Neural cell (in vitro differentiated cells): Measurements from ENCODE around the gene CDH12. TPM values are rescaled to one million over a fixed set of nuclear protein-coding genes. Genes with fewer than 3 reads are reported as not detected.

Source experiments
- H2AFZ ChIP-seq: fragments of 200-600, 300-800 bp; sonication (generic), shearing (Covaris generic); 2 replicates; pipeline ENCODE4 v1.6.0; 2014; ENCODE audit warnings: low read depth, mild to moderate bottlenecking, antibody characterized with exemption, low read length, moderate library complexity
- H3F3A ChIP-seq: fragments of 200-600 bp; shearing (Covaris generic); 2 replicates; pipeline ENCODE4 v1.6.1; 2016; ENCODE audit warnings: mild to moderate bottlenecking, moderate library complexity, mixed read lengths, antibody characterized with exemption, low read length; ENCODE audit not compliant: insufficient read depth, poor library complexity, severe bottlenecking
- H3K27ac ChIP-seq: fragments of 200-600, 300-800 bp; sonication (generic), shearing (Covaris generic); 2 replicates; pipeline ENCODE4 v1.5.1; 2014; ENCODE audit warnings: mild to moderate bottlenecking, low read length, moderate library complexity
- H3K27me3 ChIP-seq: fragments of 300-800, 200-600 bp; sonication (generic), shearing (Covaris generic); 2 replicates; pipeline ENCODE4 v1.6.0; 2014; ENCODE audit warnings: mild to moderate bottlenecking, low read depth, low read length, moderate library complexity; ENCODE audit not compliant: insufficient read depth
- H3K36me3 ChIP-seq: fragments of 300-800, 200-600 bp; sonication (generic), shearing (Covaris generic); 2 replicates; pipeline ENCODE4 v1.5.1; 2014; ENCODE audit warnings: mild to moderate bottlenecking, antibody characterized with exemption, low read length, moderate library complexity; ENCODE audit not compliant: insufficient read depth
- H3K4me2 ChIP-seq: fragments of 300-800, 200-600 bp; sonication (generic), shearing (Covaris generic); 2 replicates; pipeline ENCODE4 v1.6.0; 2014; ENCODE audit warnings: mild to moderate bottlenecking, low read length
- H3K4me3 ChIP-seq: fragments of 300-800, 200-600 bp; sonication (generic), shearing (Covaris generic); 2 replicates; pipeline ENCODE4 v1.5.1; 2014; ENCODE audit warnings: mild to moderate bottlenecking, low read length, moderate library complexity
- H3K79me2 ChIP-seq: fragments of 200-600 bp; shearing (Covaris generic); replicated peaks from 2 replicates; pipeline ENCODE4 v1.6.0; 2014; ENCODE audit warnings: mild to moderate bottlenecking, low read length, moderate library complexity; ENCODE audit not compliant: insufficient read depth
- H3K9ac ChIP-seq: fragments of 300-800, 200-600 bp; sonication (generic), shearing (Covaris generic); 2 replicates; pipeline ENCODE4 v1.6.1; 2016; ENCODE audit warnings: mild to moderate bottlenecking, low read length, mixed read lengths
- H3K9me2 ChIP-seq: fragments of 200-600 bp; shearing (Covaris generic); 2 replicates; pipeline ENCODE4 v1.6.1; 2016; ENCODE audit warnings: mild to moderate bottlenecking, low read length, mixed read lengths; ENCODE audit not compliant: insufficient read depth
- H3K9me3 ChIP-seq: fragments of 200-600, 300-800 bp; sonication (generic), shearing (Covaris generic); 2 replicates; pipeline ENCODE4 v1.6.1; 2016; ENCODE audit warnings: mild to moderate bottlenecking, mixed run types, low read length, moderate library complexity, mixed read lengths
- H4K20me1 ChIP-seq: fragments of 200-600 bp; shearing (Covaris generic); 2 replicates; pipeline ENCODE4 v1.6.1; 2016; ENCODE audit warnings: mild to moderate bottlenecking, mixed run types; ENCODE audit not compliant: insufficient read depth
- EP300 ChIP-seq: fragments of 450-650 bp; conservative IDR thresholded peaks from 2 replicates; pipeline ENCODE4 v1.6.1; 2014; ENCODE audit warnings: antibody characterized with exemption, mild to moderate bottlenecking, moderate library complexity; ENCODE audit not compliant: poor library complexity, severe bottlenecking
- EZH2 ChIP-seq: fragments of 200-600, 300-800 bp; shearing (Covaris generic), sonication (generic); IDR thresholded peaks from 2 replicates; pipeline ENCODE4 v1.6.1; 2014; ENCODE audit warnings: antibody characterized with exemption, low read length, borderline replicate concordance, mild to moderate bottlenecking; ENCODE audit not compliant: insufficient read depth, poor library complexity, severe bottlenecking
- MXI1 ChIP-seq: fragments of 450-650 bp; conservative IDR thresholded peaks from 2 replicates; pipeline ENCODE4 v1.6.1; 2014; ENCODE audit warnings: antibody characterized with exemption, mild to moderate bottlenecking; ENCODE audit not compliant: poor library complexity, severe bottlenecking
- SMC3 ChIP-seq: fragments of 450-650 bp; conservative IDR thresholded peaks from 2 replicates; pipeline ENCODE4 v1.6.1; 2014; ENCODE audit warnings: antibody characterized with exemption, mild to moderate bottlenecking, moderate library complexity; ENCODE audit not compliant: poor library complexity
- TAF1 ChIP-seq: IDR thresholded peaks from 2 replicates; pipeline ENCODE4 v1.6.1; 2012; ENCODE audit warnings: low read depth
- polyA plus RNA-seq: library from polyadenylated mRNA; depleted of rRNA; stranded (reverse); fragments of >200 nt; gene quantifications from 2 replicates; pipeline ENCODE4 v1.2.3, GENCODE V29; 2014
- TF ChIP-seq, protein P1 (sequence below): IDR thresholded peaks from 2 replicates; pipeline ENCODE4 v1.6.1; 2012; ENCODE audit warnings: borderline replicate concordance
- TF ChIP-seq, protein P2 (sequence below): fragments of 450-650 bp; IDR thresholded peaks from 2 replicates; pipeline ENCODE4 v1.5.1; 2014; ENCODE audit warnings: antibody characterized with exemption, mild to moderate bottlenecking, moderate library complexity; ENCODE audit not compliant: poor library complexity, severe bottlenecking

CDH12 gene
- polyA plus RNA-seq, 1 donor from 2014 or later = 2.1 TPM

DNA sequence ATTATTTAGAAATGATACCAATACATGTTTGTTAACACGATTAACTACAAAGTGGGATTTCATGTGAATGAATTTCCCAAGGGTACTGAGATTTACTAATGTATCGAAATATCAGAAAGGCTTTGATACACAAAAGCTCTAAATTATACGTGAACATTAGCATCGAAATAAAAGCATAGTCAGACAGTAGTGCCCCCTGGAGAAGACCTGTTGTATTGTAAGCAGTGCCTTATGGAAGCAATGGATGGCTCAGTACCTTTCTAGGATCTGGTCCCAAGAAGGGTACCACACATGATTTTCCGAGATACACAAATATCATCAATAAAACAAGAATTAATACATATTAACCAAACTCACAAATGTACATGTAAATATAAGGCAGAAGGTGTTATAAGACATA, 153.8 kb downstream of the CDH12 start:
- Histone ChIP-seq H3K9ac (no peak overlapping the region), H3K9me3 (peaks cover 3% of the 10 kb centered on the region), H3K36me3 (no peaks in the 10 kb centered on the region), H4K20me1 (no peaks in the 10 kb centered on the region), H3K27ac (no peak overlapping the region), H3K79me2 (no peaks in the 10 kb centered on the region), H3K4me3 (no peak overlapping the region), H3K27me3 (no peaks in the 10 kb centered on the region), H3K4me2 (no peak overlapping the region), H2AFZ (no peak overlapping the region), H3K9me2 (no peaks in the 10 kb centered on the region), H3F3A (no peaks in the 10 kb centered on the region)
- TF ChIP-seq, protein P1, sequence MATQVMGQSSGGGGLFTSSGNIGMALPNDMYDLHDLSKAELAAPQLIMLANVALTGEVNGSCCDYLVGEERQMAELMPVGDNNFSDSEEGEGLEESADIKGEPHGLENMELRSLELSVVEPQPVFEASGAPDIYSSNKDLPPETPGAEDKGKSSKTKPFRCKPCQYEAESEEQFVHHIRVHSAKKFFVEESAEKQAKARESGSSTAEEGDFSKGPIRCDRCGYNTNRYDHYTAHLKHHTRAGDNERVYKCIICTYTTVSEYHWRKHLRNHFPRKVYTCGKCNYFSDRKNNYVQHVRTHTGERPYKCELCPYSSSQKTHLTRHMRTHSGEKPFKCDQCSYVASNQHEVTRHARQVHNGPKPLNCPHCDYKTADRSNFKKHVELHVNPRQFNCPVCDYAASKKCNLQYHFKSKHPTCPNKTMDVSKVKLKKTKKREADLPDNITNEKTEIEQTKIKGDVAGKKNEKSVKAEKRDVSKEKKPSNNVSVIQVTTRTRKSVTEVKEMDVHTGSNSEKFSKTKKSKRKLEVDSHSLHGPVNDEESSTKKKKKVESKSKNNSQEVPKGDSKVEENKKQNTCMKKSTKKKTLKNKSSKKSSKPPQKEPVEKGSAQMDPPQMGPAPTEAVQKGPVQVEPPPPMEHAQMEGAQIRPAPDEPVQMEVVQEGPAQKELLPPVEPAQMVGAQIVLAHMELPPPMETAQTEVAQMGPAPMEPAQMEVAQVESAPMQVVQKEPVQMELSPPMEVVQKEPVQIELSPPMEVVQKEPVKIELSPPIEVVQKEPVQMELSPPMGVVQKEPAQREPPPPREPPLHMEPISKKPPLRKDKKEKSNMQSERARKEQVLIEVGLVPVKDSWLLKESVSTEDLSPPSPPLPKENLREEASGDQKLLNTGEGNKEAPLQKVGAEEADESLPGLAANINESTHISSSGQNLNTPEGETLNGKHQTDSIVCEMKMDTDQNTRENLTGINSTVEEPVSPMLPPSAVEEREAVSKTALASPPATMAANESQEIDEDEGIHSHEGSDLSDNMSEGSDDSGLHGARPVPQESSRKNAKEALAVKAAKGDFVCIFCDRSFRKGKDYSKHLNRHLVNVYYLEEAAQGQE = no peak
- TF ChIP-seq, protein P2, sequence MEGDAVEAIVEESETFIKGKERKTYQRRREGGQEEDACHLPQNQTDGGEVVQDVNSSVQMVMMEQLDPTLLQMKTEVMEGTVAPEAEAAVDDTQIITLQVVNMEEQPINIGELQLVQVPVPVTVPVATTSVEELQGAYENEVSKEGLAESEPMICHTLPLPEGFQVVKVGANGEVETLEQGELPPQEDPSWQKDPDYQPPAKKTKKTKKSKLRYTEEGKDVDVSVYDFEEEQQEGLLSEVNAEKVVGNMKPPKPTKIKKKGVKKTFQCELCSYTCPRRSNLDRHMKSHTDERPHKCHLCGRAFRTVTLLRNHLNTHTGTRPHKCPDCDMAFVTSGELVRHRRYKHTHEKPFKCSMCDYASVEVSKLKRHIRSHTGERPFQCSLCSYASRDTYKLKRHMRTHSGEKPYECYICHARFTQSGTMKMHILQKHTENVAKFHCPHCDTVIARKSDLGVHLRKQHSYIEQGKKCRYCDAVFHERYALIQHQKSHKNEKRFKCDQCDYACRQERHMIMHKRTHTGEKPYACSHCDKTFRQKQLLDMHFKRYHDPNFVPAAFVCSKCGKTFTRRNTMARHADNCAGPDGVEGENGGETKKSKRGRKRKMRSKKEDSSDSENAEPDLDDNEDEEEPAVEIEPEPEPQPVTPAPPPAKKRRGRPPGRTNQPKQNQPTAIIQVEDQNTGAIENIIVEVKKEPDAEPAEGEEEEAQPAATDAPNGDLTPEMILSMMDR = no peak
- TF ChIP-seq EZH2 = no peak
- TF ChIP-seq MXI1 = no peak
- no peak for TF ChIP-seq SMC3

DNA sequence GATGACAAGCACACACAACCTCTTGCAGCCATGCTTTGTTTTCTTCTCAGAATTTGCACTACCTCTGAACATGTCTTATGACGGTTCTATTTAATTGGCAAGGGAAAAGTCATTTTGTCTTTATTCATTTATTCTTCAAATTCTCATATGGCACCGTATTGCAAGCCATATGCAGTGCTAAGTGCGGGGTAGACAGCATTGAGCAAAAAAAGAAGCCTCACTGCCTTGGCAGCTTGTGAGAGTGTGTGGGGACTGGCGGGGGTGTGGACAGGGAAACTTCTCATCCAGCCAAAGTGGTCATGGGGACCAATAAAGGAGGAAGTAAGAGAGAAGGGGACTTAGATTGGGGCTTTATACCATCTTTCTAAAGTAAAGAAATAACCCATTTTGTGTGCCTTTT, 160.0 kb downstream of the CDH12 start:
- H3F3A ChIP-seq = no peaks in the 10 kb centered on the region
- TF ChIP-seq, protein P1 = no peak
- TF ChIP-seq, protein P2 = no peak
- TF ChIP-seq SMC3 (no peak), MXI1 (no peak), EP300 (no peak), EZH2 (no peak), TAF1 (no peak)
- no peak overlapping the region for H3K27ac ChIP-seq
- H3K27me3 ChIP-seq = no peaks in the 10 kb centered on the region
- no peaks in the 10 kb centered on the region for H4K20me1 ChIP-seq
- H3K36me3 ChIP-seq = no peaks in the 10 kb centered on the region
- no peak overlapping the region for H3K4me2 ChIP-seq
- H3K9me2 ChIP-seq = no peaks in the 10 kb centered on the region
- no peaks in the 10 kb centered on the region for H3K79me2 ChIP-seq
- H3K9me3 ChIP-seq = no peaks in the 10 kb centered on the region
- no peak overlapping the region for H2AFZ ChIP-seq
- no peak overlapping the region for H3K4me3 ChIP-seq
- H3K9ac ChIP-seq = no peak overlapping the region
